Astrocyte (in vitro differentiated cells and primary cell): ENCODE measurements around the gene PRR5L.

Experiments used
- CTCF ChIP-seq: IDR thresholded peaks from 2 replicates; pipeline ENCODE4 v1.5.1; 2011; ENCODE audit warnings: low read depth, mild to moderate bottlenecking, inconsistent platforms, low read length, moderate library complexity; ENCODE audit not compliant: insufficient read depth
- EZH2 ChIP-seq: IDR thresholded peaks from 2 replicates; pipeline ENCODE4 v1.6.1; 2012; ENCODE audit warnings: mild to moderate bottlenecking, low read length, inconsistent platforms; ENCODE audit not compliant: insufficient read depth

GRCh38 chr11:36403661-36404060 lies 107.6 kb downstream of the PRR5L start:
- TF ChIP-seq CTCF = no peak
- no peak for TF ChIP-seq EZH2
